Stimulated activated CD8-positive, alpha-beta memory T cell treated with anti-CD3 and anti-CD28 coated beads, Interleukin-7, amount 100 ng/mL, for 4 hours (primary cell): ENCODE measurements around the gene SRY.
"Not testable (repeated sequence)": the region's sequence is repeated elsewhere in the genome, so short reads cannot be mapped to it uniquely, and the experiment has no call there.

Experiments used
- DNase-seq, 2 donors: peaks; one replicate each; pipeline ENCODE4 v3.0.0-alpha.2; 2020; ENCODE audit warnings: low read depth in 2 of 2

The SRY gene

DNA sequence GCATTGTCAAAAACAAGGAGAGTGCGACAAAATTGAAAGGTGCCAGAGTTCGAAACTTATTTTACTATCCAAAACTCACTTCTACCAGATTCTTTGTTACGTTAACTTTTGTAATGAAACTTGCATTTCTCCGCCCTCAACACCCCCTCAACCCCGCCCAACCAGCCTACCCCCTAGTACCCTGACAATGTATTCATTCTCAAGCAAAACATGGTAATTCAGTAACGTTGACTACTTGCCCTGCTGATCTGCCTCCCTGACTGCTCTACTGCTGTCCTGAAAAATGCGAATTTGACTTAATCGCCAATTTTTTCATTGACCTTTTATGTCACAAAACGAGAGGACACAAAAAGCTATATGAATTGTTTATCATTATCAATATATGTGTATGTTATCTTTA lies at the start of gene SRY:
TSS of gene SRY (minus strand) at position 83 of the 400 bp plus-strand sequence. CDS start at position 4, 79 bp downstream.
- DNase-seq, result no peak

DNA sequence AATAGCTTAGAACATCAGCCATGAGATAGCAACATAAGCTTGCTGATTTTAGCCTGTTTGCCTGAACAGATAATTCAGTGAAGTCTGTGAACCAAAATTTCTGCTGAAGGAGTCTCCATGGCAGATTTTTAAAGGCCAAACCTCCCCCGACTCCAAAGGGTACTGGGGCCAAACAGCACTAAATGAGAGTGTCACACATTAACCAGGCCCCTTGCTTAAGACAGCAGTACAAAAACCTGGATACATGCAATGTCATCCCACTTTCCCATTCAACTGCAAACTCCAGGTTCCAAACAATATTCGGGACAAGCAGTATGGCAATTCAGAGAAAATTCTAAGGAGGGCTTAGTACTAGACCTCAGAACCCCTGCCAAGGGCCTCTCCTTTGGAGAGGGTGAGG lies 49.6 kb upstream of the SRY start:
- DNase-seq, result no peak

DNA sequence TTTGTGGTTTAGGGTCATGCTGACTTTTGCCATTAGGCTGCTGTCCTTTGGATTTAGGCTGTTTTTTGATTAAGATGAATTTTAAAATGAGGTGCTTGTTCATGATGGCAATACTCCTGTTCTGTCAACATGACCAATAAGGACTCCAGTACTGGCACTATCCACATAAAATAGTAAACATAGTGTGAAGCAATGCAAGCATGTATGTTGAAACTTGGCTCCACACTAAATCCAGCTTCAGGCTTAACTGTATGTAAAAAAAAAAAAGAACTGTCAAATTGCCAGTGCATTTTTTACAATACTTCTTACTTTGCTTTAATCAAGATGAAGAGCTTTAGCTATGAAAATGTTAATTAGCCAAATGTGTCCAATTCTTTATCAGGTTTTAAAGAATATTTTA lies 47.7 kb upstream of the SRY start:
- no peak for DNase-seq

DNA sequence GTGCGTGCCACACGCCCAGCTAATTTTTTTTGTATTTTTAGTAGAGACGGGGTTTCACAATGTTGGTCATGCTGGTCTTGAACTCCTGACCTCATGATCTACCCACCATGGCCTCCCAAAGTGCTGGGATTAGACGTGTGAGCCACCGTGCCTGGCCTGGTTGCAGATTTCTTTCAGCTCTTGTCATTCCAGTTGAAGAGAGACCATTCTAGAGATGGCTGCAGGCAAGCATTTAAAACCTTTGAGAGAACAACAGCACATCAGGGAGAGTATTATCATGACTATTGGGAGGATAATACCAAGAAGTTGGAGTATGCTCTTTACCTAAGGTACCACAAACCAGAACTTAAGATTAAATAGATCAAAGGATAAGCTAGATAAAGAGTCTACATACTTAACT lies 41.0 kb upstream of the SRY start:
- no peak for DNase-seq

DNA sequence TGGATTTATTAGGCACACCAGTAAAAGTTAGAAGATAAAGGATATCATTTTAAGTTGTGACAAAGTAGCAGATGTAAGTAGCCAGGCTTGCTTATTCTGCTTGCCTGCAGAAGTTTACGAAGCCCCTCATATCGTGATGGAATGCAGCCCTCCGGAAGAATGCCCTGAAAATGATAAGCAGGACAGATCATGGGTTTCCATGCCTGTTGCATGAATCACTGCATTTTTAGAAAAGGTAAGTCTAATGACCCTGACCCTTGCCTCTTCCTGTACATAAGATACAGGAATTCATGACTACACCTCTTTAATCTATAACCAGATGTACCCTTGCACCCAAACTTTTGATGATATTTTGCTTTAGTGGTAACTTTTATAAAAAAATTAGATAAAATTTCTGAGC lies 37.0 kb upstream of the SRY start:
- DNase-seq, result no peak

GRCh38 chrY:2817146-2817896 lies 29.8 kb upstream of the SRY start:
- DNase-seq, result not testable (repeated sequence)

DNA sequence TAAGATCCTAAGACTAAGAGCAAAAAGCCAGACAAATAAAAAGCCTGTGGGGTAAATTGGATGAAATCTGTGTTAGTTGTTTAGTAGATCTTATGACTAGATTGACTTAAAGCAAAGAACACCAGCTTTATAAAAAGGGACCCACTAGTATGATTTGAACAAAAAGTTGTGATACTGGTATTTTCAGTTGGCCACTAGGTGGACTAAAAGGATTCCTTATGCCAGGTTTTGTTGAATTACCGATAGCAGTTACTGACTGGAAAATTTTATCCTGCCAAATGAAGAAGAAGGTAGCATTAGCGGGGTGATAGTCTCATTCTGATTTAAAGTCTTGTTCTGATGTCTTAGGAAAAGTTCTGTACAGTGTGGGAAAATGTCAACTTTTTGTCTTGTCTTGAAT lies 12.8 kb upstream of the SRY start:
- DNase-seq, result no peak

DNA sequence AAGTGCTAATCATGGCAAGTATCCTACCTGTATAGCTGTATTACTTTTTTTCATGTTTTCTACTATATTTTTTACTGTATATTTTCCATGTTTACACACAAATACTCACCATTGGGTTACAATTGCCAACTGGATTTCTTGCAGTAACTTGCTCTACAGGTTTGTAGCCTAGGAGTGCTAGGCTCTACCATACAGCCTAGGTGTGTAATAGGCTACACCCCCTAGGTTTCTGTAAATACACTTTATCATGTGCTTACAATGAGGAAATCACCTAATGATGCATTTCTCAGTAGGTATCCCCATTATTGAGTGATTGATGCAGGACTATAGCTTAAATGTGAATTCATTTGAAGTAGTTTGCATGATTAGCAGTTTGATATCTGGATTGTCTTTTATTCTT lies 10.5 kb upstream of the SRY start:
- DNase-seq, result no peak

DNA sequence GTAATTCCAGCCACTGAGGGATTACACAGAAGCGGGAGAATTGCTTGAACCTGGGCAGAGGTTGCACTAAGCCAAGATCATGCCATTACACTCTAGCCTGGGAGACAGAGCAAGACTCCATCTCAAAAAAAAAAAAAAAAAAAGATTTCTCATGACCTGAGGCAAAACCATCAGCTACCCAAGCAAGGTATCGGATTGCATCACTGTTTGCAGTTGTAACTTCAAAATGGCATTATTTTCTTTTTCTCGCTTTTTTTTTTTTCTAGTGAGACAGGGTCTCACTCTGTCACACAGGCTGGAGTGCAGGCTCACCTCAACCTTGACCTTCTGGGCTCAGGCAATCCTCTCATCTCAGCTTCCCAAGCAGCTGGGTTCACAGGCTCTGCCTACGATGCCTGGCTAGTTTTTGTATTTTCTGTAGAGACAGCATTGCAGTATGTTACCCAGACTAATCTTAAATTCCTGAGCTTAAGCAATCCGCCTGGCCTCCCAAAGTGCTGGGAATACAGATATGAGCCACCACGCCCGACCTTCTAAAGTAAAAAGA lies 9.6 kb upstream of the SRY start:
- no peak for DNase-seq

- no peak for DNase-seq
Observed at GRCh38 chrY:2789756-2790155, 2.3 kb upstream of the SRY start.

DNA sequence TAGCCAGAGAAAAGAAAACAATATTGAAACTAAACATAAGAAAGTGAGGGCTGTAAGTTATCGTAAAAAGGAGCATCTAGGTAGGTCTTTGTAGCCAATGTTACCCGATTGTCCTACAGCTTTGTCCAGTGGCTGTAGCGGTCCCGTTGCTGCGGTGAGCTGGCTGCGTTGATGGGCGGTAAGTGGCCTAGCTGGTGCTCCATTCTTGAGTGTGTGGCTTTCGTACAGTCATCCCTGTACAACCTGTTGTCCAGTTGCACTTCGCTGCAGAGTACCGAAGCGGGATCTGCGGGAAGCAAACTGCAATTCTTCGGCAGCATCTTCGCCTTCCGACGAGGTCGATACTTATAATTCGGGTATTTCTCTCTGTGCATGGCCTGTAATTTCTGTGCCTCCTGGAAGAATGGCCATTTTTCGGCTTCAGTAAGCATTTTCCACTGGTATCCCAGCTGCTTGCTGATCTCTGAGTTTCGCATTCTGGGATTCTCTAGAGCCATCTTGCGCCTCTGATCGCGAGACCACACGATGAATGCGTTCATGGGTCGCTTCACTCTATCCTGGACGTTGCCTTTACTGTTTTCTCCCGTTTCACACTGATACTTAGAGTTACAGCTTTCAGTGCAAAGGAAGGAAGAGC lies 488 bp downstream of the SRY start:
- DNase-seq, result no peak
